CD14-positive monocyte (primary cell): Measurements from ENCODE around the gene NRN1. TPM values are rescaled to one million over a fixed set of nuclear protein-coding genes. Genes with fewer than 3 reads are reported as not detected.

Experiments used
- DNase-seq, 3 donors: peaks; one replicate each; pipeline ENCODE4 v3.0.0-alpha.2; 2011 to 2022
- H2AFZ ChIP-seq: 2 replicates; pipeline ENCODE4 v1.6.0; 2012; ENCODE audit warnings: mild to moderate bottlenecking, low read depth, low read length, inconsistent platforms; ENCODE audit not compliant: insufficient read depth, poor library complexity, severe bottlenecking
- H3K27ac ChIP-seq, 2 donors: 1 replicate in 1 of 2; 2 replicates in 1 of 2; pipeline ENCODE4 v1.5.1; 2012 to 2013; ENCODE audit warnings: low read length in 2 of 2, control low read depth in 1 of 2, inconsistent platforms in 1 of 2, low read depth in 1 of 2, mild to moderate bottlenecking in 1 of 2
- H3K27me3 ChIP-seq, 2 donors: one replicate each; pipeline versions ENCODE4 v1.6.0 to v1.6.1; 2011 to 2013; ENCODE audit warnings: low read length in 2 of 2; ENCODE audit not compliant: control insufficient read depth in 2 of 2, insufficient read depth in 2 of 2
- H3K36me3 ChIP-seq, 2 donors: replicated peaks in 1 of 2; 1 replicate in 1 of 2; 2 replicates in 1 of 2; pipeline versions ENCODE4 v1.5.1 to v1.6.1; 2012 to 2013; ENCODE audit warnings: low read length in 2 of 2, control low read depth in 1 of 2, inconsistent platforms in 1 of 2, mild to moderate bottlenecking in 1 of 2; ENCODE audit not compliant: insufficient read depth in 2 of 2, control insufficient read depth in 1 of 2
- H3K4me1 ChIP-seq, 2 donors: 1 replicate in 1 of 2; 2 replicates in 1 of 2; pipeline versions ENCODE4 v1.5.1 to v1.6.1; 2012 to 2013; ENCODE audit warnings: low read length in 2 of 2, control low read depth in 1 of 2, inconsistent platforms in 1 of 2, mild to moderate bottlenecking in 1 of 2, moderate library complexity in 1 of 2; ENCODE audit not compliant: insufficient read depth in 2 of 2, control insufficient read depth in 1 of 2
- H3K4me2 ChIP-seq: replicated peaks from 2 replicates; pipeline ENCODE3; 2012; ENCODE audit warnings: low read length, moderate library complexity, mild to moderate bottlenecking; ENCODE audit not compliant: poor library complexity, severe bottlenecking; ENCODE audit errors: extremely low read depth
- H3K4me3 ChIP-seq, 3 experiments: fragments of 200-600 bp in 1 of 3; sonication (generic) in 1 of 3; replicated peaks in 1 of 3; 1 replicate in 2 of 3; 2 replicates in 1 of 3; pipeline ENCODE4 v1.5.1; 2011 to 2013; ENCODE audit warnings: low read length in 3 of 3, mild to moderate bottlenecking in 3 of 3, control low read depth in 2 of 3, low read depth in 2 of 3, inconsistent platforms in 1 of 3, moderate library complexity in 1 of 3
- H3K79me2 ChIP-seq: 2 replicates; pipeline ENCODE4 v1.6.0; 2012; ENCODE audit warnings: mild to moderate bottlenecking, control low read depth, inconsistent platforms, low read length, moderate library complexity; ENCODE audit not compliant: insufficient read depth
- H3K9ac ChIP-seq: 2 replicates; pipeline ENCODE4 v1.6.0; 2017; ENCODE audit warnings: low read length, mild to moderate bottlenecking; ENCODE audit not compliant: insufficient read depth, poor library complexity, severe bottlenecking
- H3K9me3 ChIP-seq, 2 donors: replicated peaks in 1 of 2; 1 replicate in 1 of 2; 2 replicates in 1 of 2; pipeline versions ENCODE4 v1.5.1 to v1.6.1; 2012 to 2013; ENCODE audit warnings: low read length in 2 of 2, control low read depth in 1 of 2; ENCODE audit not compliant: control insufficient read depth in 1 of 2, insufficient read depth in 1 of 2
- H4K20me1 ChIP-seq: 2 replicates; pipeline ENCODE4 v1.6.0; 2012; ENCODE audit warnings: mild to moderate bottlenecking, low read length, control low read depth, moderate library complexity; ENCODE audit not compliant: insufficient read depth
- H3K27ac Mint-ChIP-seq, 7 donors: one replicate each; pipeline ENCODE4 v1.8.0; 2020; ENCODE audit warnings: mild to moderate bottlenecking in 7 of 7, mixed read lengths in 7 of 7, moderate library complexity in 6 of 7, inconsistent platforms in 2 of 7
- H3K27me3 Mint-ChIP-seq, 3 donors: one replicate each; pipeline ENCODE4 v1.8.0; 2021 to 2022; ENCODE audit warnings: low read depth in 3 of 3, mild to moderate bottlenecking in 3 of 3, mixed read lengths in 3 of 3, moderate library complexity in 3 of 3, inconsistent platforms in 1 of 3
- H3K36me3 Mint-ChIP-seq, 2 donors: one replicate each; pipeline ENCODE4 v1.8.0; 2020; ENCODE audit warnings: mixed read lengths in 2 of 2, inconsistent platforms in 1 of 2, mild to moderate bottlenecking in 1 of 2
- H3K4me1 Mint-ChIP-seq: one replicate; pipeline ENCODE4 v1.8.0; 2020; ENCODE audit warnings: mild to moderate bottlenecking, mixed read lengths
- H3K4me3 Mint-ChIP-seq, 2 donors: one replicate each; pipeline ENCODE4 v1.8.0; 2020; ENCODE audit warnings: mild to moderate bottlenecking in 2 of 2, mixed read lengths in 2 of 2, moderate library complexity in 1 of 2
- H3K9me3 Mint-ChIP-seq, 7 donors: one replicate each; pipeline ENCODE4 v1.8.0; 2020 to 2022; ENCODE audit warnings: mixed read lengths in 7 of 7, mild to moderate bottlenecking in 6 of 7, moderate library complexity in 6 of 7, inconsistent platforms in 2 of 7
- WGBS: methylation state at CpG from one replicate; pipeline ENCODE4 v1.1.5; 2013; ENCODE audit warnings: missing lambda C conversion rate; ENCODE audit not compliant: insufficient coverage; 5-methylcytosine and 5-hydroxymethylcytosine counted together
- intact Hi-C, 2 donors: fragments of 100-400 bp; cut with micrococcal nuclease; formaldehyde crosslinking; loops; one replicate each; pipeline versions ENCODE4 v1.15.0 to v1.15.1; 2023
- polyA plus RNA-seq, 3 donors: library from polyadenylated mRNA; depleted of rRNA in 1 of 3; unstranded in 2 of 3; stranded (reverse) in 1 of 3; fragments of 300-500 nt in 2 of 3; fragments of >200 nt in 1 of 3; fragmentation: Illumina TruSeq in 2 of 3; gene quantifications; 1 replicate in 2 of 3; 2 replicates in 1 of 3; pipeline ENCODE4 v1.2.3, GENCODE V29; 2012 to 2021
- TF ChIP-seq, protein P1 (sequence below): fragments of 200-600 bp; IDR thresholded peaks from one replicate; pipeline ENCODE4 v1.8.0; 2022; ENCODE audit warnings: antibody characterized with exemption, mild to moderate bottlenecking

Gene NRN1
- polyA plus RNA-seq, 3 donors, result 0.08 TPM; not detected in 2

DNA sequence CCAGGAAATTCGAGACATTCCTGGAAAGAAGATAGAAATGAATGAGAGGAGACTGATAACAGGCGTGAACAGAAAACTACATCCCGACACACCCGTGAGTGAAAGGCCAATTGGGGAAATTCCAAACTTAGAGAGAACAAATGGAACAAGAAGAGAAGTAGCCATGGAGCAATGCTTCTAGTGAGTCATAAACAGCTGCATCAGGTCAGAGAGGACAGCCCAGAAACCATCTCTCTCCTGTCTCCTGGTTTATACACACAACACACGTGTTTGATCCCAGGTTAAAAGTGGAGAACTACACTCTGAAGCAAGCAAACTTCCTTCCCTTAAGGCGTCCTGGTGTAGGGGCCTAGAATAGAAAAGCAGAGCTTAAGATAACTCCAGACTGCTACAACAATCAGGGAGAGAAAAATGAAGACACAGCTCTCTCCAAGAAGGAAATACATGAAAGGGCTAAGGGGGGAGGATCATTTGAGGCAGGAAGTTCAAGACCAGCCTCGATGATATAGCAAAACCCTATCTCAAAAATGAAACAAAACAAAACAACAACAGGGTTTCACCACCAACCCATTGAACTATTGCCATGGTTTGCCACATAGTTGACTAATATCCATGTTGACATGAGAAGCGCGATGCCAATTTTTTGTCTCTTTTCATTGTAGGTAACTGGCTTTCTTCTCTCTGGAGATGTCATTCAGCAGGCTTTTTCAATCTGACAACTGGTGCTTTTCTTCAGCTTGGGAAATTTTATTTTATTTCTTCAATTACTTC, 26.9 kb downstream of the NRN1 start:
- peak; percentile 68 to 89 (median 77) for DNase-seq
- peaks cover 28% of the 10 kb centered on the region for H3K4me1 Mint-ChIP-seq
- peaks cover 0 to 7% (median 2%) of the 10 kb centered on the region in 7 donors for H3K9me3 Mint-ChIP-seq
- H3K27ac ChIP-seq, result peak overlapping the region in 1 of 2 donors; percentile 78
- peak overlapping the region in 1 of 3 experiments; percentile 9 for H3K4me3 ChIP-seq
- peak overlapping the region in 1 of 2 donors; percentile 76 for H3K4me3 Mint-ChIP-seq
- no peaks in the 10 kb centered on the region for H3K79me2 ChIP-seq
- peaks cover 3 to 29% (median 6%) of the 10 kb centered on the region in 3 donors for H3K27me3 Mint-ChIP-seq
- H4K20me1 ChIP-seq, result no peaks in the 10 kb centered on the region
- H2AFZ ChIP-seq, result peak overlapping the region; percentile 6
- no peaks in the 10 kb centered on the region for H3K27me3 ChIP-seq
- no peaks in the 10 kb centered on the region for H3K36me3 ChIP-seq
- peaks cover 12 to 19% of the 10 kb centered on the region in 2 donors for H3K4me1 ChIP-seq
- H3K27ac Mint-ChIP-seq, result peak overlapping the region; percentile 87 to 96 (median 93)
- intact Hi-C loops, result no loop called here
- no peak overlapping the region for H3K9ac ChIP-seq
- WGBS, result no CpG with 5 or more reads among the region's 9 CpGs
- H3K36me3 Mint-ChIP-seq, result no peaks in the 10 kb centered on the region
- H3K4me2 ChIP-seq, result peak overlapping the region; percentile 38
- H3K9me3 ChIP-seq, result no peaks in the 10 kb centered on the region
- TF ChIP-seq, protein P1, sequence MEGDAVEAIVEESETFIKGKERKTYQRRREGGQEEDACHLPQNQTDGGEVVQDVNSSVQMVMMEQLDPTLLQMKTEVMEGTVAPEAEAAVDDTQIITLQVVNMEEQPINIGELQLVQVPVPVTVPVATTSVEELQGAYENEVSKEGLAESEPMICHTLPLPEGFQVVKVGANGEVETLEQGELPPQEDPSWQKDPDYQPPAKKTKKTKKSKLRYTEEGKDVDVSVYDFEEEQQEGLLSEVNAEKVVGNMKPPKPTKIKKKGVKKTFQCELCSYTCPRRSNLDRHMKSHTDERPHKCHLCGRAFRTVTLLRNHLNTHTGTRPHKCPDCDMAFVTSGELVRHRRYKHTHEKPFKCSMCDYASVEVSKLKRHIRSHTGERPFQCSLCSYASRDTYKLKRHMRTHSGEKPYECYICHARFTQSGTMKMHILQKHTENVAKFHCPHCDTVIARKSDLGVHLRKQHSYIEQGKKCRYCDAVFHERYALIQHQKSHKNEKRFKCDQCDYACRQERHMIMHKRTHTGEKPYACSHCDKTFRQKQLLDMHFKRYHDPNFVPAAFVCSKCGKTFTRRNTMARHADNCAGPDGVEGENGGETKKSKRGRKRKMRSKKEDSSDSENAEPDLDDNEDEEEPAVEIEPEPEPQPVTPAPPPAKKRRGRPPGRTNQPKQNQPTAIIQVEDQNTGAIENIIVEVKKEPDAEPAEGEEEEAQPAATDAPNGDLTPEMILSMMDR, result no peak

DNA sequence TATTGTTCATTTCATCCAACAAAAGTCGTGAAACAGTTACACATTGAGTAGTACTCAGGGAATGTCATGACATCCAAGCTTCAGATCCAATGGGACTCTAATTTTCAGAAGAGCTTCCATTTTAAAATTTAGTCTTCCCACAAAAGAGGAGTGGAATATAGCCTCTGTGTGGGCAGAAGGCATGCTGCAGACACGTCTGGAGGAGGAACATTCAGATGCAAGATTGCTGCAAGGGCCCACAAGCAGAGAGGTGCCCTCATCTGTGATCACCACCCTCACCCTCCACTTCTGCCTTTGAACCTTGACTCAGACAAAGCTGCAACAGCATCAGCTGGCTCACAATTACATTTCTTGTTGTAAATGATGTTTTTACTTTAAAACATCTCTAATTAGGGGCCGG, 29.9 kb downstream of the NRN1 start:
- Histone ChIP-seq H2AFZ (no peak overlapping the region), H3K9me3 (no peaks in the 10 kb centered on the region), H3K4me2 (no peak overlapping the region), H3K9ac (no peak overlapping the region), H3K36me3 (no peaks in the 10 kb centered on the region), H3K27ac (no peak overlapping the region), H3K4me3 (no peak overlapping the region), H3K4me1 (peaks cover 12 to 16% of the 10 kb centered on the region in 2 donors), H3K79me2 (no peaks in the 10 kb centered on the region), H3K27me3 (no peaks in the 10 kb centered on the region), H4K20me1 (no peaks in the 10 kb centered on the region)
- 83% methylated on average over 1 of the region's 3 CpGs for WGBS
- Mint-ChIP-seq H3K27me3 (peaks cover 0 to 23% (median 8%) of the 10 kb centered on the region in 3 donors), H3K36me3 (no peaks in the 10 kb centered on the region), H3K27ac (no peak overlapping the region), H3K4me1 (peaks cover 21% of the 10 kb centered on the region), H3K4me3 (no peak overlapping the region), H3K9me3 (peaks cover 0 to 7% (median 2%) of the 10 kb centered on the region in 7 donors)
- intact Hi-C loops, result no loop called here
- no peak for DNase-seq
- TF ChIP-seq, protein P1, result no peak
